Measurements from ENCODE around the gene DOCK3.
"Not testable (repeated sequence)": the region's sequence is repeated elsewhere in the genome, so short reads cannot be mapped to it uniquely, and the experiment has no call there.

DOCK3 gene

GRCh38 chr3:51186446-51186845 lies 511.7 kb downstream of the DOCK3 start:
- not testable (repeated sequence) for H3K4me3 ChIP-seq (ENCODE audit: low read depth in 1 of 2, low read length in 2 of 2); H3K4me1 ChIP-seq (ENCODE audit: control insufficient read depth in 1 of 2, insufficient read depth in 2 of 2, low read length in 2 of 2); H3K27me3 ChIP-seq (ENCODE audit: low read depth, low read length); H3K27ac ChIP-seq (ENCODE audit: low read length); H3K36me3 ChIP-seq (ENCODE audit: control insufficient read depth in 1 of 2, insufficient read depth in 2 of 2, low read length in 2 of 2)
- H3K9me3 ChIP-seq (ENCODE audit: control insufficient read depth in 1 of 2, low read length in 2 of 2): peaks cover 0 to 15% of the 10 kb centered on the region in 2 donors

GRCh38 chr3:51190199-51190598 lies 515.5 kb downstream of the DOCK3 start:
- Histone ChIP-seq H3K27me3 (ENCODE audit: low read depth, low read length) (no peaks in the 10 kb centered on the region), H3K4me3 (ENCODE audit: low read depth in 1 of 2, low read length in 2 of 2) (no peak overlapping the region), H3K4me1 (ENCODE audit: control insufficient read depth in 1 of 2, insufficient read depth in 2 of 2, low read length in 2 of 2) (no peaks in the 10 kb centered on the region), H3K9me3 (ENCODE audit: control insufficient read depth in 1 of 2, low read length in 2 of 2) (peaks cover 0 to 17% of the 10 kb centered on the region in 2 donors), H3K36me3 (ENCODE audit: control insufficient read depth in 1 of 2, insufficient read depth in 2 of 2, low read length in 2 of 2) (no peaks in the 10 kb centered on the region), H3K27ac (ENCODE audit: low read length) (no peak overlapping the region)

GRCh38 chr3:51190827-51191226 lies 516.1 kb downstream of the DOCK3 start:
- no peaks in the 10 kb centered on the region for H3K36me3 ChIP-seq (ENCODE audit: control insufficient read depth in 1 of 2, insufficient read depth in 2 of 2, low read length in 2 of 2)
- H3K27me3 ChIP-seq (ENCODE audit: low read depth, low read length): no peaks in the 10 kb centered on the region
- H3K27ac ChIP-seq (ENCODE audit: low read length): no peak overlapping the region
- no peaks in the 10 kb centered on the region for H3K4me1 ChIP-seq (ENCODE audit: control insufficient read depth in 1 of 2, insufficient read depth in 2 of 2, low read length in 2 of 2)
- no peak overlapping the region for H3K4me3 ChIP-seq (ENCODE audit: low read depth in 1 of 2, low read length in 2 of 2)
- peaks cover 0 to 17% of the 10 kb centered on the region in 2 donors for H3K9me3 ChIP-seq (ENCODE audit: control insufficient read depth in 1 of 2, low read length in 2 of 2)

- no peaks in the 10 kb centered on the region for H3K27me3 ChIP-seq (ENCODE audit: low read depth, low read length)
Measured at GRCh38 chr3:51191768-51192167, 517.0 kb downstream of the DOCK3 start.

GRCh38 chr3:51198477-51198876 lies 523.8 kb downstream of the DOCK3 start:
- H3K27ac ChIP-seq (ENCODE audit: low read length): no peak overlapping the region
- H3K9me3 ChIP-seq (ENCODE audit: control insufficient read depth in 1 of 2, low read length in 2 of 2): no peaks in the 10 kb centered on the region
- no peaks in the 10 kb centered on the region for H3K27me3 ChIP-seq (ENCODE audit: low read depth, low read length)

More at GRCh38 chr3:51191768-51192167, 517.0 kb downstream of the DOCK3 start:
- Histone ChIP-seq H3K36me3 (ENCODE audit: control insufficient read depth in 1 of 2, insufficient read depth in 2 of 2, low read length in 2 of 2) (no peaks in the 10 kb centered on the region), H3K4me3 (ENCODE audit: low read depth in 1 of 2, low read length in 2 of 2) (no peak overlapping the region), H3K27ac (ENCODE audit: low read length) (no peak overlapping the region), H3K9me3 (ENCODE audit: control insufficient read depth in 1 of 2, low read length in 2 of 2) (peaks cover 0 to 15% of the 10 kb centered on the region in 2 donors), H3K4me1 (ENCODE audit: control insufficient read depth in 1 of 2, insufficient read depth in 2 of 2, low read length in 2 of 2) (no peaks in the 10 kb centered on the region)

GRCh38 chr3:51199296-51199695 lies 524.6 kb downstream of the DOCK3 start:
- not testable (repeated sequence) for H3K9me3 ChIP-seq (ENCODE audit: control insufficient read depth in 1 of 2, low read length in 2 of 2); H3K27me3 ChIP-seq (ENCODE audit: low read depth, low read length); H3K36me3 ChIP-seq (ENCODE audit: control insufficient read depth in 1 of 2, insufficient read depth in 2 of 2, low read length in 2 of 2); H3K27ac ChIP-seq (ENCODE audit: low read length); H3K4me1 ChIP-seq (ENCODE audit: control insufficient read depth in 1 of 2, insufficient read depth in 2 of 2, low read length in 2 of 2); H3K4me3 ChIP-seq (ENCODE audit: low read depth in 1 of 2, low read length in 2 of 2)

More at GRCh38 chr3:51198477-51198876, 523.8 kb downstream of the DOCK3 start:
- H3K36me3 ChIP-seq (ENCODE audit: control insufficient read depth in 1 of 2, insufficient read depth in 2 of 2, low read length in 2 of 2): no peaks in the 10 kb centered on the region
- H3K4me3 ChIP-seq (ENCODE audit: low read depth in 1 of 2, low read length in 2 of 2): no peak overlapping the region
- H3K4me1 ChIP-seq (ENCODE audit: control insufficient read depth in 1 of 2, insufficient read depth in 2 of 2, low read length in 2 of 2): no peaks in the 10 kb centered on the region

GRCh38 chr3:51216291-51216690 lies 541.6 kb downstream of the DOCK3 start:
- Histone ChIP-seq H3K4me1 (ENCODE audit: control insufficient read depth in 1 of 2, insufficient read depth in 2 of 2, low read length in 2 of 2) (no peaks in the 10 kb centered on the region), H3K27ac (ENCODE audit: low read length) (no peak overlapping the region), H3K9me3 (ENCODE audit: control insufficient read depth in 1 of 2, low read length in 2 of 2) (no peaks in the 10 kb centered on the region)

GRCh38 chr3:51221959-51222358 lies 547.2 kb downstream of the DOCK3 start:
- no peaks in the 10 kb centered on the region for H3K36me3 ChIP-seq (ENCODE audit: control insufficient read depth in 1 of 2, insufficient read depth in 2 of 2, low read length in 2 of 2)
- no peaks in the 10 kb centered on the region for H3K4me1 ChIP-seq (ENCODE audit: control insufficient read depth in 1 of 2, insufficient read depth in 2 of 2, low read length in 2 of 2)
- no peak overlapping the region for H3K27ac ChIP-seq (ENCODE audit: low read length)
- no peaks in the 10 kb centered on the region for H3K27me3 ChIP-seq (ENCODE audit: low read depth, low read length)
- no peak overlapping the region for H3K4me3 ChIP-seq (ENCODE audit: low read depth in 1 of 2, low read length in 2 of 2)
- no peaks in the 10 kb centered on the region for H3K9me3 ChIP-seq (ENCODE audit: control insufficient read depth in 1 of 2, low read length in 2 of 2)

More at GRCh38 chr3:51216291-51216690, 541.6 kb downstream of the DOCK3 start:
- Histone ChIP-seq H3K4me3 (ENCODE audit: low read depth in 1 of 2, low read length in 2 of 2) (no peak overlapping the region), H3K36me3 (ENCODE audit: control insufficient read depth in 1 of 2, insufficient read depth in 2 of 2, low read length in 2 of 2) (no peaks in the 10 kb centered on the region), H3K27me3 (ENCODE audit: low read depth, low read length) (no peaks in the 10 kb centered on the region)

- Histone ChIP-seq H3K36me3 (ENCODE audit: control insufficient read depth in 1 of 2, insufficient read depth in 2 of 2, low read length in 2 of 2) (peaks cover 0 to 5% of the 10 kb centered on the region in 2 donors), H3K27me3 (ENCODE audit: low read depth, low read length) (no peaks in the 10 kb centered on the region), H3K27ac (ENCODE audit: low read length) (no peak overlapping the region), H3K9me3 (ENCODE audit: control insufficient read depth in 1 of 2, low read length in 2 of 2) (no peaks in the 10 kb centered on the region), H3K4me3 (ENCODE audit: low read depth in 1 of 2, low read length in 2 of 2) (no peak overlapping the region), H3K4me1 (ENCODE audit: control insufficient read depth in 1 of 2, insufficient read depth in 2 of 2, low read length in 2 of 2) (no peaks in the 10 kb centered on the region)
Measured at GRCh38 chr3:51224283-51224682, 549.6 kb downstream of the DOCK3 start.

- Histone ChIP-seq H3K27ac (ENCODE audit: low read length) (no peak overlapping the region), H3K9me3 (ENCODE audit: control insufficient read depth in 1 of 2, low read length in 2 of 2) (no peaks in the 10 kb centered on the region), H3K4me3 (ENCODE audit: low read depth in 1 of 2, low read length in 2 of 2) (no peak overlapping the region), H3K36me3 (ENCODE audit: control insufficient read depth in 1 of 2, insufficient read depth in 2 of 2, low read length in 2 of 2) (peaks cover 0 to 5% of the 10 kb centered on the region in 2 donors), H3K27me3 (ENCODE audit: low read depth, low read length) (no peaks in the 10 kb centered on the region), H3K4me1 (ENCODE audit: control insufficient read depth in 1 of 2, insufficient read depth in 2 of 2, low read length in 2 of 2) (no peaks in the 10 kb centered on the region)
Measured at GRCh38 chr3:51224843-51225242, 550.1 kb downstream of the DOCK3 start.

- H3K4me3 ChIP-seq (ENCODE audit: low read depth in 1 of 2, low read length in 2 of 2): no peak overlapping the region
- no peaks in the 10 kb centered on the region for H3K9me3 ChIP-seq (ENCODE audit: control insufficient read depth in 1 of 2, low read length in 2 of 2)
- no peaks in the 10 kb centered on the region for H3K4me1 ChIP-seq (ENCODE audit: control insufficient read depth in 1 of 2, insufficient read depth in 2 of 2, low read length in 2 of 2)
- H3K27me3 ChIP-seq (ENCODE audit: low read depth, low read length): no peaks in the 10 kb centered on the region
- no peak overlapping the region for H3K27ac ChIP-seq (ENCODE audit: low read length)
- H3K36me3 ChIP-seq (ENCODE audit: control insufficient read depth in 1 of 2, insufficient read depth in 2 of 2, low read length in 2 of 2): no peaks in the 10 kb centered on the region
Measured at GRCh38 chr3:51242939-51243338, 568.2 kb downstream of the DOCK3 start.

- Histone ChIP-seq H3K4me3 (ENCODE audit: low read depth in 1 of 2, low read length in 2 of 2) (no peak overlapping the region), H3K4me1 (ENCODE audit: control insufficient read depth in 1 of 2, insufficient read depth in 2 of 2, low read length in 2 of 2) (no peaks in the 10 kb centered on the region)
Measured at GRCh38 chr3:51243924-51244323, 569.2 kb downstream of the DOCK3 start.

More at GRCh38 chr3:51243924-51244323, 569.2 kb downstream of the DOCK3 start:
- Histone ChIP-seq H3K36me3 (ENCODE audit: control insufficient read depth in 1 of 2, insufficient read depth in 2 of 2, low read length in 2 of 2) (no peaks in the 10 kb centered on the region), H3K27me3 (ENCODE audit: low read depth, low read length) (no peaks in the 10 kb centered on the region), H3K27ac (ENCODE audit: low read length) (no peak overlapping the region), H3K9me3 (ENCODE audit: control insufficient read depth in 1 of 2, low read length in 2 of 2) (no peaks in the 10 kb centered on the region)
